GM18508 (cell line): Measurements from ENCODE around the gene WDFY4.

ENCODE experiments used
- ATAC-seq: cut with Tn5 transposase; IDR thresholded peaks from one replicate; pipeline ENCODE4 v1.9.1; 2021; ENCODE audit warnings: moderate number of reproducible peaks; ENCODE audit not compliant: insufficient read depth, unreplicated experiment

Gene WDFY4

DNA sequence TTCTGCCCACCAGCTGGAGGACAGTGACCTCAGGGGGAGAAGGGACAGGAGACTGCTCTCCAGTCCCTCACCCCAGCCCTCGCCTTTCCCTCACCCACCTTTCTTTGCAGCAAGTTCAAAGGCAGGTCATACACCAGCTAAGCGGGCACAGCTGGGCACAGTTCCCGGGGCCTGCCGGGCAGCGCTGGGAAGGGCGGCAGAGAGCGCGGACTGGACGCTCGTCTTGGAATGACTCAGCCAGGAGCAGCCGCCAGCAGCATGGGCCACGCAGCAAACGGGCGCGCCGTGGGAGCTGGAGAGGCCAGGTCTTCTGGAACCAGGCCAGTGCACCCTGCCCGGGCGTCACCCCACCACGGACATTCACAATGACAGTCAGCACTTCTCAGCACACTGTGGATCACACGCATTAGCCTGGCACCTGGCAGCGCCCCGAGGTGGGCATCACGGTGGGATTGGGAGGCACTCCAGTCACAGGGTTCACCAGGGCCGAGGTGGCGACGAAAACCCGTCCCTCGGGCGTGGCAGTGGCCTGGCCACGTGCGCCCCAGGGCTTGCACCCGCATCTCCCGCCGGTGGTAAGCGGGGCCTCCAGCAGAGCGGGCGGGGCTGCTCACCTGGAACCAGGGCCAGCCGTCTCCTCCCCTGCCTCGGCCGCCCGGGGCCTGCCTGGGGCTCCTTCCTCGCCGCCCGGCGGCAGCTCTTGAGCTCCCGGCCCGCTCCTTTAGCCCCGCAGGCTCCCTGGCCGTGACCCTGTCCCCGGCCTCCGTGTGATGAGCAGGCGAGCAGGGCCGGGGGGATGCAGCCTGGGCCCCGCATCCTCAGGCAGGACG, 29.0 kb upstream of the WDFY4 start:
- ATAC-seq, result no peak

- peak; percentile 56 for ATAC-seq
Measured at GRCh38 chr10:48656241-48656913, 28.3 kb upstream of the WDFY4 start.

DNA sequence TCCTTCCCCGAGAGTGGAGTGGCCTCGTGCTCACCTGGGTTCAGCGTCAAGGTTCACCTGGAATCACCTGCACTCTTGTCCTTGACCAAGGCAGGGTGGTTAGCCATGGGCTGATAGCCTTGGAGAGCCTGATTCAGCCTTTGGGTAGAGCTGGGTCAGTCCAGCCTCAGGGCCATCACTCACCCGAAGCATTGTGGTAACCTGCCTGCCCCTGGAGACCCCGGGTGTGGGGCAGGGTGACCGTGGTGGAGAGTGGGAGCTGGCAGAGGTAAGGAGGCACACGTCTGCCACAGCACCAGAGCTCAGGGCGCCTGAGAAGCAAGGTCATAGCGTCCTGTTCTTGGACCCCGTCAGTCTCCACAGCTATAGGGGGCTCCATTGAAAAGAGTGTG, 27.8 kb upstream of the WDFY4 start:
- ATAC-seq, result no peak

GRCh38 chr10:48657416-48657815, 27.3 kb upstream of the WDFY4 start:
- ATAC-seq, result no peak

- ATAC-seq, result no peak
Measured at GRCh38 chr10:48658243-48658974, 26.3 kb upstream of the WDFY4 start.

GRCh38 chr10:48658975-48659269, 25.8 kb upstream of the WDFY4 start:
- ATAC-seq, result no peak

GRCh38 chr10:48659790-48660189, 24.9 kb upstream of the WDFY4 start:
- no peak for ATAC-seq

DNA sequence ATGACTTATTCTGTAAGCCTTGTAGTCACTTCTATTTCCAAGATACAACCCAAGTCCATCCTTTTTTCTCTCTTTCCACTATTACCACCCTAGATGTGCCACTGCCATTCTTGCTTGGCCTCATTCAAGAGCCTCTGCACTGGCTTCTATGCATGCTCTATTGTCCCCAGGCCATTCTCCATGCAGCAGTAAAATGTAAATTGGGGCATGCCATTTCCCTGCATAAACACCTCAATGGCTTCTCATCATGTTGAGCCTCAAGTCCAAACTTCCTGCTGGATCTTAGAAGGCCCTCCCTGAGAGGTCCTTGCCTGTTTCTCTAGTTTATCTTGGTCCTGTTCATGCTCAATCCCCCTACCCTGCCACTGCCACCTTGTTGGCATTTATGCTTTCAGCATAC, 23.2 kb upstream of the WDFY4 start:
- no peak for ATAC-seq

GRCh38 chr10:48667960-48668590, 16.6 kb upstream of the WDFY4 start:
- peak; percentile 28 for ATAC-seq

- peak; percentile 37 for ATAC-seq
Measured at GRCh38 chr10:48670978-48671913, 13.4 kb upstream of the WDFY4 start.

- peak; percentile 21 for ATAC-seq
Measured at GRCh38 chr10:48671914-48672595, 12.6 kb upstream of the WDFY4 start.

DNA sequence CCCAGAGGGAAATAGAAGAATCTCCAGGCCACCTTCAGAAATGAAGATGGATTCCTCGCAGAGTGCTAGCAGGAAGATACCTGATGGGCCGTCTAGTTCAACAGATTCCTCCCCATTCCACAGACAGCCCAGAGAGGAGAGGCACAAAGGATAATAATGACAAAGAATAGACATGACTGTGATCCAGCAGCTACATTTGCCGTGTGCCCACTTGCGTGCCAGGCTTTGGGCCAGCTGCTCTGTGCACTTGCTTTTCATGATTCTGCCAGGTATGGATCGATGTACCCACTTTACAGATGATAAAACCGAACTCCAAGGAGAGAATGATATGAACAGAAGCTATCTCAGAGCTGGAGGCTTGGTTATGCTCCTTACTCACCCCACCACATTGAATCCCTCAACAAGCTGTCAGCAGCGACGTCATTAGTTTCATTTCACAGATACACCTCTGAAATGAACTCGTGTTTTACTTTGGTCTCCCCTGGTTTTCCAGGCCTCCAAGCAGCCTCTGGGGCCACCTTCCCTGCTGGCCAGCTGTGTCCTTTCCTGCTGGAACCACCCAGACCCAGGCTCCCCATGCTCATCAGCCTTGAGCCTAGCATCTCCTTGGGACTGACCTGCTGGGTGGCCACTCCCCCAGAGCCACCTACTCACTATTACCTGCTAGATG, 11.9 kb upstream of the WDFY4 start:
- no peak for ATAC-seq

DNA sequence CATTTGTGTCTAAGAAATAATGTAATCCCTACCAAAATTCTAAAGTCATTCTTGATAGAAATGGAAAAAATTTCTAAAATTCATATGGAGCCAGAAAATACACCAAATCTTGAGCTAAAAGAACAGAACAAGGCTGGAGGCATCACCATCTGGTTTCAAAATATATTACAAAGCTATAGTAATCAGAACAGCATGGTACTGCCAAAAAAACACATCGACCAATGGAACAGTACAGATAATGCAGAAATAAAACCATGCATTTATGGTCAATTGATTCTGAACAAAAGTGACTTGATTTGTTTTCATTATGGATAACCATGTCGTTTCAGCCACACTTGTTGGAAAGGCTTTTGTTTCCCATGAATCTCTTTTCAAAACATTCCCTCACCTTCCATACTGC, 7.0 kb upstream of the WDFY4 start:
- ATAC-seq, result no peak

DNA sequence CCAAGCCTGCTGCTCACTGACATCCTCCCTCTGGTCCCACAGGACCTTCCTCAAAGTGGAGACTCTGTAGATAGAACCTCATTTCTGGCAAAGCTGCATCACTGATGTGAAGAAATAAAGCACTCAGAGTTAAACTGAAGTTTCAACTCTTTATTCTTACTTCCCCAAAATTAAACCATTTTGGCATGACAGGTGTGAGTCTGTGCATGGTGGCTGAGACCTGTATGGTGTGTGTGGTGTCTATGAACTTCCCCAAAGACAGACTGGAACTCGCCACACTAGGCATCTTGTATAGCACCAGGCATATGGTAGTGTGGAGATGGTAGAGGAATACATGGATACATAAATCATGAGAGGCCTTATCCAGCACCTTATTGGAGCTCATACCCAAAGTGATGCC, 6.6 kb upstream of the WDFY4 start:
- no peak for ATAC-seq

- no peak for ATAC-seq
Measured at GRCh38 chr10:48681740-48682139, 2.9 kb upstream of the WDFY4 start.

DNA sequence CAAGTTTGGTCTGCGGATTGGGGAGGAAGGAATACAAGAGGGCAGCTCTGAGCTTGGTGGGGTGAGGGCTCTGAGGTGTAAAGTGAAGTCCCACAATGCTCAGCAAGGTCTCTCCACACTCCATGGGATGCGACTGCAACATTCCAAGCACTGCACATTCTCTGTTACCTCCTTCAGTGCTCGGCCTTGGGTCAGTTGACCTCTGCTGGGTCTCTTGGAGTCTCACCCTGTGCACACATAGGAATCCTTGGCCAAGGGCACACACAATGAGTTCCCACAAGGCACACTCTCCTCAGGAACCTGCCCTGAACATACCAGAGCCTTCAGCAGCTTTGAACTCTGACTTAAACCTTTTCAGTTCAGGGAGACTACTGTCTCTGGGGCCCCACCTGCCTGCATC, 2.4 kb upstream of the WDFY4 start:
- no peak for ATAC-seq

DNA sequence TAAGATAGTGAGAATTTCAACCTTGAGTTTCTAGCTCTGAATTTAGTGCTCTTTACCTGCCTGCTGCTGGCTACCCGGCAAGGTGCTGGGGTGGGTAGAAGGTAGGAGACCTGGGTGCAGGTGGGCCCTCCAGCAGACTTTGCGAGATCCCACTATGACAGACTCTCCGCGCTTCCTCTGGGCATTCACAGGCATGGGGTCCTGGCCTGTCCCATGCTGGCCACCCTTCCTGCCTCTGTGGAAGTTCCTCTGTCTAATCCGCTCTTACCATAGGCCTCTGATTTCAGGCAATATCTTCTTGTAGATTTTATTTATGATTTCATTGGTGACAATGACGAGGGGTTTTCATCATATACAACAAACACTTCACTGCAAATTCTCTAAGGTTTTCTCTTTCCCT, 1.2 kb upstream of the WDFY4 start:
- no peak for ATAC-seq

DNA sequence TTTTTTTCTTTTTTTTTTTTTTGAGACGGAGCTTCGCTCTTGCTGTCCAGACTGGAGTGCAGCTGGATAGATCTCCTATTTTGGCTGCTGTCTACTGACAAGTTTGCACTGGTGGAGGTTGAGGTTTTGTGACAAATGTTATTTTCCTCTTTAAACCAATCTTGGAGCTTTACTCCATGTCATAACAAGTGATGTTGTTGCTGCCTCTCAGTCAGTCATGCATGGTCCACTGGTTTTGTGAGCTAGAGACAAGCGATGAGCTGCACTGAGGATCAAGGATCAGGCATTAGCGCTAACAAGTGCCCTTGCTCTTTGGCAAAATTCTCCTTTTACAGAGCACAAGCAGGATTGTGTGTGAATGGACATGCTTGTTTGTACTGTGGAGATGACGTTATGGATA, 805 bp upstream of the WDFY4 start:
- ATAC-seq, result no peak

DNA sequence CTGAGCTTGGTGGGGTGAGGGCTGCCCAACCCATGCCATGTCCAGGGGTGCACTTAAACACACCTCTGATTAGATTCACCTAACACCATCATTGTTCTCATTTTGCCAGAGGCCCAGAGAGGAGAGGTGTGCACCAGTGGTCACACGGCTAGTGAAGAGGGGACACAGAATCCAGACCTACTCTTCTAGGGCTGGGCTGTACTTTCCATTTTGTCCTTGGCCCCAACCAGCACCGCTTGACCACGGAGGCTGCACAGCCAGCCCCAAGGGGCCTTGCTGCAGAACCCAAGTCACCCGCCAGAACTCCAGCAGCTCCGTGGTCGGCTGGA, 246 bp upstream of the WDFY4 start:
- no peak for ATAC-seq
